DND-41 (cell line): ENCODE data around the gene PYGB.

Experiments used
- ATAC-seq: fragments of 200-7000 bp; cut with Tn5 transposase; 3 replicates; pipeline ENCODE4 v1.9.1; 2021; ENCODE audit warnings: low read depth; ENCODE audit not compliant: insufficient read depth
- DNase-seq: peaks from one replicate; pipeline ENCODE4 v3.0.0-alpha.2; 2020
- H2AFZ ChIP-seq: 2 replicates; pipeline ENCODE4 v1.6.0; 2012; ENCODE audit warnings: low read depth, low read length
- H3K27ac ChIP-seq: 2 replicates; pipeline ENCODE4 v1.5.1; 2012; ENCODE audit warnings: low read length, inconsistent platforms
- H3K27me3 ChIP-seq: fragments of 200-600 bp; sonication (generic); 2 replicates; pipeline ENCODE4 v1.6.0; 2012; ENCODE audit warnings: low read length, mild to moderate bottlenecking, inconsistent platforms; ENCODE audit not compliant: insufficient read depth, poor library complexity
- H3K36me3 ChIP-seq: 2 replicates; pipeline ENCODE4 v1.5.1; 2012; ENCODE audit warnings: low read length, inconsistent platforms; ENCODE audit not compliant: insufficient read depth
- H3K4me1 ChIP-seq: 2 replicates; pipeline ENCODE4 v1.5.1; 2012; ENCODE audit warnings: mild to moderate bottlenecking, low read length; ENCODE audit not compliant: insufficient read depth
- H3K4me2 ChIP-seq: 2 replicates; pipeline ENCODE4 v1.6.0; 2012; ENCODE audit warnings: mild to moderate bottlenecking, moderate library complexity, low read length, inconsistent platforms; ENCODE audit not compliant: insufficient read depth
- H3K4me3 ChIP-seq, 2 experiments: fragments of 200-600 bp in 1 of 2; shearing (Covaris generic) in 1 of 2; 2 replicates each; pipeline ENCODE4 v1.5.1; 2012 to 2016; ENCODE audit warnings: inconsistent platforms in 2 of 2, low read length in 2 of 2, mild to moderate bottlenecking in 2 of 2, low read depth in 1 of 2, moderate library complexity in 1 of 2
- H3K79me2 ChIP-seq: 2 replicates; pipeline ENCODE4 v1.6.0; 2012; ENCODE audit warnings: low read length, inconsistent platforms; ENCODE audit not compliant: insufficient read depth
- H3K9ac ChIP-seq: 2 replicates; pipeline ENCODE4 v1.6.0; 2012; ENCODE audit warnings: low read depth, mild to moderate bottlenecking, inconsistent platforms, low read length, moderate library complexity
- H3K9me3 ChIP-seq: 2 replicates; pipeline ENCODE4 v1.5.1; 2012; ENCODE audit warnings: low read length, moderate library complexity, mild to moderate bottlenecking, inconsistent platforms; ENCODE audit not compliant: insufficient read depth, severe bottlenecking
- H4K20me1 ChIP-seq: 2 replicates; pipeline ENCODE4 v1.6.0; 2012; ENCODE audit warnings: low read length; ENCODE audit not compliant: insufficient read depth
- CTCF ChIP-seq: IDR thresholded peaks from 2 replicates; pipeline ENCODE4 v1.5.1; 2012; ENCODE audit warnings: borderline replicate concordance, low read length, moderate library complexity, mild to moderate bottlenecking; ENCODE audit not compliant: poor library complexity, severe bottlenecking; ENCODE audit errors: extremely low read depth
- EZH2 ChIP-seq: IDR thresholded peaks from 3 replicates; pipeline ENCODE4 v1.6.1; 2012; ENCODE audit warnings: borderline replicate concordance, low read depth, mild to moderate bottlenecking, moderate library complexity, low read length, inconsistent platforms; ENCODE audit not compliant: severe bottlenecking

The PYGB gene

DNA sequence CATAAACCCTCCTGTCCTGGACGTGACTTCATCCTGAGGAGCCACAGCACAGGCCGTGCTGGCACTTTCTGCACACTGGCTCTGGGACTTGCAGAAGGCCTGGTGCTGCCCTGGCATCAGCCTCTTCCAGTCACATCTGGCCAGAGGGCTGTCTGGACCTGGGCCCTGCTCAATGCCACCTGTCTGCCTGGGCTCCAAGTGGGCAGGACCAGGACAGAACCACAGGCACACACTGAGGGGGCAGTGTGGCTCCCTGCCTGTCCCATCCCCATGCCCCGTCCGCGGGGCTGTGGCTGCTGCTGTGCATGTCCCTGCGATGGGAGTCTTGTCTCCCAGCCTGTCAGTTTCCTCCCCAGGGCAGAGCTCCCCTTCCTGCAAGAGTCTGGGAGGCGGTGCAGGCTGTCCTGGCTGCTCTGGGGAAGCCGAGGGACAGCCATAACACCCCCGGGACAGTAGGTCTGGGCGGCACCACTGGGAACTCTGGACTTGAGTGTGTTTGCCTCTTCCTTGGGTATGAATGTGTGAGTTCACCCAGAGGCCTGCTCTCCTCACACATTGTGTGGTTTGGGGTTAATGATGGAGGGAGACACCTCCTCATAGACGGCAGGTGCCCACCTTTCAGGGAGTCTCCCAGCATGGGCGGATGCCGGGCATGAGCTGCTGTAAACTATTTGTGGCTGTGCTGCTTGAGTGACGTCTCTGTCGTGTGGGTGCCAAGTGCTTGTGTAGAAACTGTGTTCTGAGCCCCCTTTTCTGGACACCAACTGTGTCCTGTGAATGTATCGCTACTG is 22.0 kb upstream of the PYGB start:
- no peak overlapping the region for H3K9ac ChIP-seq
- H3K36me3 ChIP-seq: peaks cover 45% of the 10 kb centered on the region
- no peak overlapping the region for H2AFZ ChIP-seq
- no peak for DNase-seq
- TF ChIP-seq CTCF (no peak), EZH2 (no peak)
- H3K4me2 ChIP-seq: no peak overlapping the region
- no peak overlapping the region for H3K27ac ChIP-seq
- H3K9me3 ChIP-seq: no peaks in the 10 kb centered on the region
- peaks cover 4% of the 10 kb centered on the region; the same call in 1 of the 2 replicates for H4K20me1 ChIP-seq
- H3K4me3 ChIP-seq: no peak overlapping the region
- no peaks in the 10 kb centered on the region for H3K27me3 ChIP-seq
- no peaks in the 10 kb centered on the region for H3K79me2 ChIP-seq
- no peaks in the 10 kb centered on the region for H3K4me1 ChIP-seq
- no peak for ATAC-seq

- no peaks in the 10 kb centered on the region for H3K27me3 ChIP-seq
- ATAC-seq: no peak
- H4K20me1 ChIP-seq: peaks cover 4% of the 10 kb centered on the region; the same call in 1 of the 2 replicates
- TF ChIP-seq EZH2 (no peak), CTCF (no peak)
- DNase-seq: no peak
- H3K4me2 ChIP-seq: no peak overlapping the region
- H3K4me3 ChIP-seq: no peak overlapping the region
- H2AFZ ChIP-seq: no peak overlapping the region
- no peaks in the 10 kb centered on the region for H3K4me1 ChIP-seq
- H3K9me3 ChIP-seq: no peaks in the 10 kb centered on the region
- H3K27ac ChIP-seq: no peak overlapping the region
- H3K36me3 ChIP-seq: peaks cover 37% of the 10 kb centered on the region
- H3K79me2 ChIP-seq: no peaks in the 10 kb centered on the region
- H3K9ac ChIP-seq: no peak overlapping the region
These were observed 21.2 kb upstream of the PYGB start for GRCh38 chr20:25226433-25227316.

DNA sequence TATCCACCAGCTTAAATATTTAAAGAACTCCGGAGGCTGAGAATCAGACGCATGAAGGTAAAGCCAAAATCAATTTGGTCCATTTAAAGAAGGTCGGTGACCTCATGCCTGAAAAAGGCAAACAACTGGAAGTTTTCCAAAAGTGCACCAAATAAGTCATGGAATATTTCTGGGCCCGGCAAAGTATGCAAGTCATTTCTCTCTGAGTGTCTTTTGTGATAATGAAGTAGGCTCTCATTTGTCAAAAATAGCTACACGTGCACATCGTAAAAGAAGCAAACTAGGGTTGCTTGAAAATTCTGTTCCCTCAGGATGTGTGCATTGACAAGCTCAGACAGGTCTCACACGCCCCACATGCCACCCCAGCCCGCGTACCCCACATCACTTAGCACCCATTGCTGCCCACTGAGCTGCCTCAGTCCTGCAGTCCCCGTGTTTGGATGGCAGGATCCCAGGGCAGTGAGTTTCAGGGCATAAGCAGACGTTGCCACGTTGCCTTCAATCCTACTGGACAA is 20.5 kb upstream of the PYGB start:
- H3K4me2 ChIP-seq: no peak overlapping the region
- no peaks in the 10 kb centered on the region for H3K27me3 ChIP-seq
- TF ChIP-seq CTCF (no peak), EZH2 (no peak)
- peaks cover 4% of the 10 kb centered on the region; the same call in 1 of the 2 replicates for H4K20me1 ChIP-seq
- peaks cover 32% of the 10 kb centered on the region for H3K36me3 ChIP-seq
- no peaks in the 10 kb centered on the region for H3K4me1 ChIP-seq
- H3K4me3 ChIP-seq: no peak overlapping the region
- no peak overlapping the region for H2AFZ ChIP-seq
- no peak overlapping the region for H3K27ac ChIP-seq
- no peaks in the 10 kb centered on the region for H3K9me3 ChIP-seq
- DNase-seq: no peak
- no peak for ATAC-seq
- no peaks in the 10 kb centered on the region for H3K79me2 ChIP-seq
- no peak overlapping the region for H3K9ac ChIP-seq
